ENCODE results near the gene CIAO2B. TPM values are rescaled to one million over a fixed set of nuclear protein-coding genes. Genes with fewer than 3 reads are reported as not detected.
"Not testable (repeated sequence)": the region's sequence is repeated elsewhere in the genome, so short reads cannot be mapped to it uniquely, and the experiment has no call there.

The CIAO2B gene
- total RNA-seq, 1 experiment from 2014 or later: 59.7 TPM

GRCh38 chr16:66945939-66946338 is 11.7 kb upstream of the CIAO2B start:
- Mint-ChIP-seq H3K4me1 (peaks cover 12% of the 10 kb centered on the region), H3K27me3 (ENCODE audit: low read depth) (peaks cover 43% of the 10 kb centered on the region), H3K9me3 (no peaks in the 10 kb centered on the region), H3K27ac (no peak overlapping the region), H3K36me3 (peaks cover 13% of the 10 kb centered on the region; the same call in 1 of the 2 replicates), H3K4me3 (no peak overlapping the region)
- TF ChIP-seq ZNF121 (CRISPR knock-in tag; IDR thresholded peaks at IDR 0.05) (0 out of 2 replicates have a peak, but pooled peaks have one; percentile 7), ATF1 (CRISPR knock-in tag; IDR thresholded peaks at IDR 0.05) (no peak)
- DNase-seq (ENCODE audit: low spot score): no peak
- no peak for ATAC-seq
- CTCF ChIA-PET: interaction anchor here (1.0 to 2.5 kb wide), 3 partner anchors 15 to 209 kb away, joined by 3 to 9 read pairs (median 4); partner anchors contain the start of gene CES3
- POLR2A ChIA-PET: no interaction called here

GRCh38 chr16:66944971-66945370 is 10.8 kb upstream of the CIAO2B start:
- CTCF ChIA-PET: interaction anchor here (1.0 to 2.9 kb wide), 6 partner anchors 16 to 210 kb away, joined by 3 to 10 read pairs (median 4); partner anchors contain the start of genes CES3 and NAE1
- POLR2A ChIA-PET; H3K27ac Mint-ChIP-seq; ATAC-seq; DNase-seq (ENCODE audit: low spot score); H3K4me3 Mint-ChIP-seq; H3K9me3 Mint-ChIP-seq: not testable (repeated sequence)
- H3K36me3 Mint-ChIP-seq: peaks cover 16% of the 10 kb centered on the region; the same call in 1 of the 2 replicates
- H3K4me1 Mint-ChIP-seq: peaks cover 12% of the 10 kb centered on the region
- peaks cover 34% of the 10 kb centered on the region for H3K27me3 Mint-ChIP-seq (ENCODE audit: low read depth)

- H3K4me3 Mint-ChIP-seq: no peak overlapping the region
- no peak for ATAC-seq
- peaks cover 24% of the 10 kb centered on the region for H3K27me3 Mint-ChIP-seq (ENCODE audit: low read depth)
- peaks cover 12% of the 10 kb centered on the region for H3K4me1 Mint-ChIP-seq
- H3K27ac Mint-ChIP-seq: no peak overlapping the region
- CTCF ChIA-PET: interaction anchor here (0.6 to 2.9 kb wide), 6 partner anchors 16 to 211 kb away, joined by 3 to 10 read pairs (median 4); partner anchors contain the start of genes CES3 and NAE1
- peak; percentile 65; the same call in 1 of the 2 replicates for TF ChIP-seq ZNF121 (CRISPR knock-in tag; IDR thresholded peaks at IDR 0.05)
- no peak for TF ChIP-seq FOXP4 (CRISPR knock-in tag; IDR thresholded peaks at IDR 0.05)
- H3K36me3 Mint-ChIP-seq: peaks cover 18% of the 10 kb centered on the region
- DNase-seq (ENCODE audit: low spot score): no peak
- POLR2A ChIA-PET: interaction anchor here (0.6 to 0.7 kb wide), 2 partner anchors 9 to 73 kb away, joined by 4 read pairs; no protein-coding TSS in a partner anchor
- H3K9me3 Mint-ChIP-seq: no peaks in the 10 kb centered on the region
Measured at GRCh38 chr16:66944054-66944441, 9.8 kb upstream of the CIAO2B start.

GRCh38 chr16:66943426-66944053 is 9.3 kb upstream of the CIAO2B start:
- Mint-ChIP-seq H3K4me1 (peaks cover 11% of the 10 kb centered on the region), H3K9me3 (no peaks in the 10 kb centered on the region), H3K4me3 (no peak overlapping the region), H3K36me3 (peaks cover 18% of the 10 kb centered on the region), H3K27me3 (ENCODE audit: low read depth) (peaks cover 19% of the 10 kb centered on the region), H3K27ac (no peak overlapping the region)
- no peak for DNase-seq (ENCODE audit: low spot score)
- ATAC-seq: no peak
- TF ChIP-seq ATF6 (CRISPR knock-in tag; IDR thresholded peaks at IDR 0.05): no peak
- no peak for TF ChIP-seq ZNF281 (CRISPR knock-in tag; IDR thresholded peaks at IDR 0.05)
- CTCF ChIA-PET: interaction anchor here (0.6 to 2.9 kb wide), 6 partner anchors 15 to 212 kb away, joined by 3 to 10 read pairs (median 5); partner anchors contain the start of gene CES3
- POLR2A ChIA-PET: interaction anchor here (0.6 to 0.7 kb wide), 2 partner anchors 10 to 73 kb away, joined by 4 read pairs; no protein-coding TSS in a partner anchor

- POLR2A ChIA-PET: no interaction called here
- no peak overlapping the region for H3K4me3 Mint-ChIP-seq
- H3K9me3 Mint-ChIP-seq: no peaks in the 10 kb centered on the region
Measured at GRCh38 chr16:66942981-66943380, 8.8 kb upstream of the CIAO2B start.

More at GRCh38 chr16:66942981-66943380, 8.8 kb upstream of the CIAO2B start:
- Mint-ChIP-seq H3K4me1 (peaks cover 6% of the 10 kb centered on the region; the same call in 1 of the 2 replicates), H3K36me3 (peaks cover 18% of the 10 kb centered on the region), H3K27me3 (ENCODE audit: low read depth) (peaks cover 14% of the 10 kb centered on the region), H3K27ac (no peak overlapping the region)
- no peak for ATAC-seq
- CTCF ChIA-PET: interaction anchor here (0.5 to 2.9 kb wide), 4 partner anchors 14 to 489 kb away, joined by 5 to 10 read pairs (median 6); no protein-coding TSS in a partner anchor
- DNase-seq (ENCODE audit: low spot score): no peak
- TF ChIP-seq ZNF396 (CRISPR knock-in tag; IDR thresholded peaks at IDR 0.05; ENCODE audit: borderline replicate concordance) (no peak), EMX1 (CRISPR knock-in tag; IDR thresholded peaks at IDR 0.05) (no peak), E2F5 (CRISPR knock-in tag; IDR thresholded peaks at IDR 0.05) (no peak)
